Aorta (tissue), 5 donors: ENCODE measurements around the gene NLGN3. TPM values are rescaled to one million over a fixed set of nuclear protein-coding genes. Genes with fewer than 3 reads are reported as not detected.
A peak's percentile ranks its signal among the peaks of the same experiment; 100 is the strongest.

Experiments
- ATAC-seq: fragments of 200-7000 bp; cut with Tn5 transposase; one replicate; pipeline ENCODE4 v1.9.1; 2022; ENCODE audit warnings: moderate library complexity; ENCODE audit not compliant: low FRiP score
- DNase-seq, 2 donors: peaks; one replicate each; pipeline ENCODE4 v3.0.0-alpha.2; 2020
- H3K27ac ChIP-seq, 2 donors: one replicate each; pipeline ENCODE4 v1.5.1; 2013; ENCODE audit warnings: low read length in 2 of 2, mild to moderate bottlenecking in 2 of 2, moderate library complexity in 2 of 2, control low read depth in 1 of 2, inconsistent platforms in 1 of 2, low read depth in 1 of 2
- H3K27me3 ChIP-seq, 2 donors: one replicate each; pipeline ENCODE4 v1.6.1; 2013; ENCODE audit warnings: control low read depth in 1 of 2, low read length in 1 of 2, mild to moderate bottlenecking in 1 of 2, moderate library complexity in 1 of 2; ENCODE audit not compliant: insufficient read depth in 2 of 2, control insufficient read depth in 1 of 2
- H3K36me3 ChIP-seq, 2 donors: one replicate each; pipeline ENCODE4 v1.6.1; 2013; ENCODE audit warnings: control low read depth in 1 of 2, low read length in 1 of 2, mild to moderate bottlenecking in 1 of 2; ENCODE audit not compliant: insufficient read depth in 2 of 2, control insufficient read depth in 1 of 2
- H3K4me1 ChIP-seq, 2 donors: one replicate each; pipeline ENCODE4 v1.6.1; 2013; ENCODE audit warnings: low read length in 2 of 2, control low read depth in 1 of 2, mild to moderate bottlenecking in 1 of 2, moderate library complexity in 1 of 2; ENCODE audit not compliant: insufficient read depth in 2 of 2, control insufficient read depth in 1 of 2
- H3K4me3 ChIP-seq, 2 donors: one replicate each; pipeline ENCODE4 v1.5.1; 2013; ENCODE audit warnings: low read length in 2 of 2, control low read depth in 1 of 2, mild to moderate bottlenecking in 1 of 2
- H3K9me3 ChIP-seq: one replicate; pipeline ENCODE4 v1.6.1; 2013; ENCODE audit warnings: mild to moderate bottlenecking, low read length; ENCODE audit not compliant: control insufficient read depth
- WGBS, 2 donors: extraction: QIAGEN DNeasy Blood & Tissue Kit; methylation state at CpG; one replicate each; pipeline ENCODE4 v1.1.7; 2013; 5-methylcytosine and 5-hydroxymethylcytosine counted together
- intact Hi-C, 2 donors: fragments of 100-400 bp; cut with DNase I; formaldehyde crosslinking; loops; one replicate each; pipeline versions ENCODE4 v1.14.2 to v1.15.0; 2022
- polyA plus RNA-seq, 2 donors: library from polyadenylated mRNA; stranded (reverse); fragments of 200-250 nt; gene quantifications; one replicate each; pipeline ENCODE4 v1.2.3, GENCODE V29; 2013
- total RNA-seq, 2 donors: library from RNA; stranded (reverse); fragmentation: NEBNext Ultra II Directional; extraction: Animal tissue kit (Norgen Biotek cat#: 25700); gene quantifications; one replicate each; pipeline ENCODE4 v1.2.1, GENCODE V29; 2021
- donor health status: healthy with polysubstance abuse.
- donor health status: Bipolar disorder and iron deficiency.
- donor health status: DM: no; HTN: no; CAD: no.
- donor health status: DM: no; HTN: no; CAD: no.
- donor health status: DM: yes; HTN: yes; CAD: no.

The NLGN3 gene
- total and polyA plus RNA-seq, 4 donors = 0.63 to 4.5 (median 1.3) TPM

- DNase-seq (no peak), ATAC-seq (no peak)
- H3K36me3 ChIP-seq = no peaks in the 10 kb centered on the region
- H3K4me3 ChIP-seq = no peak overlapping the region
- WGBS, 2 donors = 84 to 92% methylated on average over 5 of the region's 5 CpGs
- no peaks in the 10 kb centered on the region for H3K4me1 ChIP-seq
- H3K9me3 ChIP-seq = no peaks in the 10 kb centered on the region
- no peaks in the 10 kb centered on the region for H3K27me3 ChIP-seq
- intact Hi-C loops = no loop called here
- H3K27ac ChIP-seq = no peak overlapping the region
These were observed 14.7 kb downstream of the NLGN3 start for GRCh38 chrX:71159335-71159734.

DNA sequence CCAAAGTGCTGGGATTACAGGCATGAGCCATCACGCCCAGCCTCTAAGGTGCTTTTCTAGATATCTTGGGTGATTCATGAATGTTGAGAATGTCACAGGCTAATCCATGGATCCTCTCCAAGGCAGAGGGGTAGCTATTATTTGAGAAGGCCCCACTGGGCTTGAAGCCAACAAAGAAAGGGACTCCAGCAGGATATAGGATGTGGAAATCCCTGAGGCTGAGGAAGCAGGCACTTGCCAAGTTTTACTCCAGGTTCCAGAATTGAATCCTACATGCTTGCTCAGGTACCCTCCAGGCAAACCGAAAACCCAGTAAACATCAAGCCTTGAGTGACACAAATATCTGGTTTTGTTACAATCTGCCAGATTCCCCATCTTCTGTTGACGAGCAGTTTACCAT, 15.8 kb downstream of the NLGN3 start:
- H3K36me3 ChIP-seq = no peaks in the 10 kb centered on the region
- DNase-seq (peak in 1 of 2 donors; percentile 20), ATAC-seq (no peak)
- intact Hi-C loops = loop anchor here in 1 of 2 donors (5.0 kb wide), 1 partner anchor 388 kb away; no protein-coding TSS in a partner anchor
- no peaks in the 10 kb centered on the region for H3K9me3 ChIP-seq
- H3K27me3 ChIP-seq = no peaks in the 10 kb centered on the region
- H3K4me1 ChIP-seq = no peaks in the 10 kb centered on the region
- no peak overlapping the region for H3K27ac ChIP-seq
- 89 to 94% methylated on average over 3 of the region's 3 CpGs for WGBS, 2 donors
- no peak overlapping the region for H3K4me3 ChIP-seq

GRCh38 chrX:71162981-71163380, 18.3 kb downstream of the NLGN3 start:
- no peaks in the 10 kb centered on the region for H3K9me3 ChIP-seq
- ATAC-seq (no peak), DNase-seq (peak in 1 of 2 donors; percentile 8)
- H3K4me1 ChIP-seq = no peaks in the 10 kb centered on the region
- H3K4me3 ChIP-seq = no peak overlapping the region
- no peak overlapping the region for H3K27ac ChIP-seq
- H3K27me3 ChIP-seq = no peaks in the 10 kb centered on the region
- no peaks in the 10 kb centered on the region for H3K36me3 ChIP-seq
- intact Hi-C loops = loop anchor here in 1 of 2 donors (5.0 kb wide), 1 partner anchor 391 kb away; no protein-coding TSS in a partner anchor
- 86 to 97% methylated on average over 4 of the region's 4 CpGs for WGBS, 2 donors

- intact Hi-C loops = loop anchor here in 1 of 2 donors (5.0 kb wide), 1 partner anchor 392 kb away; no protein-coding TSS in a partner anchor
- DNase-seq (peak in 1 of 2 donors; percentile 33), ATAC-seq (peak; percentile 33)
- Histone ChIP-seq H3K4me3 (no peak overlapping the region), H3K9me3 (no peaks in the 10 kb centered on the region), H3K27me3 (no peaks in the 10 kb centered on the region), H3K36me3 (no peaks in the 10 kb centered on the region), H3K4me1 (no peaks in the 10 kb centered on the region), H3K27ac (no peak overlapping the region)
- 87 to 93% methylated on average over 12 of the region's 12 CpGs for WGBS, 2 donors
These were observed 19.4 kb downstream of the NLGN3 start for GRCh38 chrX:71164071-71164470.

DNA sequence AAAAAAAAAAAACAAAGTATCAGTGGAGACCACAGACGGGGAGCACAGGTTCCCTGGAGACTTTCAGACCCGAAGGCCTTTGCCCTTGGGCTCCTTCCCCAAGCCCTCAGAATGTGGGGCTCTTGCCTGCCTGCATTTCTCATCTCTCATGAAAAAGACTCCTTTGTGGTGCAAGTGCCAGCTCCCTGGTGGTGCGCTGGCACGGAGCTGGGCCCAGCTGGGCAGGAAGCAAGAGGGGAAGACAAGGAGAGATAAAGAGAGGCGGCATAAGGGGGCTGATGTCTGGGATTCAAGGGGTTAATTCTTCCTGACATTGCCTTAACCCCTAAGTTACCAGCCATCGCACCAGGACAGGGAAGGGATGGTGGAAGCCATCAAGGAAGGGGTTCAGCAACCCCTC, 21.8 kb downstream of the NLGN3 start:
- Histone ChIP-seq H3K27me3 (no peaks in the 10 kb centered on the region), H3K4me1 (no peaks in the 10 kb centered on the region), H3K27ac (no peak overlapping the region), H3K9me3 (no peaks in the 10 kb centered on the region), H3K36me3 (no peaks in the 10 kb centered on the region), H3K4me3 (no peak overlapping the region)
- intact Hi-C loops = no loop called here
- ATAC-seq = no peak
- DNase-seq = no peak
- 68 to 87% methylated on average over 6 of the region's 6 CpGs for WGBS, 2 donors

DNA sequence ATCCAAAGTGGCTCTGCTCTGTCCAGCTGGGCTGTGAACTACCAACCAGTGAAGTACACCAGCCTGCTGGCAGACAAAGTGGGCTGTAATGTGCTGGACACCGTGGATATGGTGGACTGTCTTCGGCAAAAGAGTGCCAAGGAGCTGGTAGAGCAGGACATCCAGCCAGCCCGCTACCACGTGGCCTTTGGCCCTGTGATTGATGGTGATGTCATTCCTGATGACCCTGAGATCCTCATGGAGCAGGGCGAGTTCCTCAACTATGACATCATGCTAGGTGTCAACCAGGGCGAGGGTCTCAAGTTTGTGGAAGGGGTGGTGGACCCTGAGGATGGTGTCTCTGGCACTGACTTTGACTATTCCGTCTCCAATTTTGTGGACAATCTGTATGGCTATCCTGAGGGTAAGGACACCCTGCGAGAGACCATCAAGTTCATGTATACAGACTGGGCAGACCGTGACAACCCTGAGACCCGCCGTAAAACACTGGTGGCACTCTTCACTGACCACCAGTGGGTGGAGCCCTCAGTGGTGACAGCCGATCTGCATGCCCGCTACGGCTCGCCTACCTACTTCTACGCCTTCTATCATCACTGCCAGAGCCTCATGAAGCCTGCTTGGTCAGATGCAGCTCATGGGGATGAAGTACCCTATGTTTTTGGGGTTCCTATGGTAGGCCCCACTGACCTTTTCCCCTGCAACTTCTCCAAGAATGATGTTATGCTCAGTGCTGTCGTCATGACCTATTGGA, 22.6 kb downstream of the NLGN3 start:
- H3K27ac ChIP-seq = no peak overlapping the region
- DNase-seq (no peak), ATAC-seq (no peak)
- WGBS, 2 donors = 83 to 91% methylated on average over 17 of the region's 17 CpGs
- H3K27me3 ChIP-seq = no peaks in the 10 kb centered on the region
- intact Hi-C loops = no loop called here
- H3K4me1 ChIP-seq = no peaks in the 10 kb centered on the region
- H3K36me3 ChIP-seq = no peaks in the 10 kb centered on the region
- no peaks in the 10 kb centered on the region for H3K9me3 ChIP-seq
- no peak overlapping the region for H3K4me3 ChIP-seq

DNA sequence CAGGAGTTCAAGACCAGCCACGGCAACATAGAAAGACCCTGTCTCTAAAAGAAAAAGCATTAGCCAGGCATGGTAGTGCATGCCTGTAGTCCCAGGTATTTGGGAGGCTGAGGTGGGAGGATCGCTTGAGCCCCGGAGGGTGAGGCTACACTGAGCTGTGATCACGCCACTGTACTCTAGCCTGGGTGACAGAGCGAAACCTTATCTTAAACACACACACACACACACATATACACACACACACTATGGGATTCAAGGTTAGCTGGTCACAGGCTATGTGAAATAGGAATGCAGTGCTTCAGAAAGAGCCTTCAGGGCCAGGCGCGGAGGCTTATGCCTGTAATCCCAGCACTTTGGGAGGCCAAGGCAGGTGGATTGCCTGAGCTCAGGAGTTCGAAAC, 23.5 kb downstream of the NLGN3 start:
- H3K9me3 ChIP-seq = no peaks in the 10 kb centered on the region
- H3K4me1 ChIP-seq = no peaks in the 10 kb centered on the region
- H3K27me3 ChIP-seq = no peaks in the 10 kb centered on the region
- 91 to 97% methylated on average over 8 of the region's 8 CpGs for WGBS, 2 donors
- no peak for ATAC-seq
- H3K36me3 ChIP-seq = no peaks in the 10 kb centered on the region
- no peak overlapping the region for H3K4me3 ChIP-seq
- H3K27ac ChIP-seq = no peak overlapping the region
- intact Hi-C loops = no loop called here
- DNase-seq = no peak

GRCh38 chrX:71169586-71169985, 24.9 kb downstream of the NLGN3 start:
- Histone ChIP-seq H3K4me1 (no peaks in the 10 kb centered on the region), H3K27me3 (no peaks in the 10 kb centered on the region), H3K36me3 (no peaks in the 10 kb centered on the region), H3K9me3 (no peaks in the 10 kb centered on the region), H3K27ac (no peak overlapping the region), H3K4me3 (no peak overlapping the region)
- DNase-seq (no peak), ATAC-seq (no peak)
- WGBS, 2 donors = 87 to 89% methylated on average over 22 of the region's 22 CpGs
- intact Hi-C loops = no loop called here

DNA sequence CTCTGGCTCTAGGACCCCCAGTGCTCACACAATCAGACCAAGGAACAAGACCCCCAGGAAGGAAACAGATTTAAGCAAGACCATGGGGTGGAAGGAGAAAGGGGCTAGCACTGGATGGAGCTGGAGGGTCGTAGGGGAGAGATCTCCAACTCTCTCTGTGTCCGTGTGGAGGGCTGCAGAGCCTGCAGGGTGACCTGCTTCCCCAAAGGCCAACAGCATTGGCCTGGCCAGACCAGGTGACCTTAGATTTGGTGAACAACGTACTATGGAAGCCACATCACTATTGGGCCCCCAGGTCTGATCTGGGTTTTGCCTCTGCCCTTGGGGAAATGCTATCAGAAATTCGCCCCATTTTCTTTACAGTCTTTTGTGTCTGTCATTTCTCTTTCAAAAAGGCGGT, 26.0 kb downstream of the NLGN3 start:
- WGBS, 2 donors = 71 to 80% methylated on average over 5 of the region's 5 CpGs
- intact Hi-C loops = loop anchor here in 1 of 2 donors (10.0 kb wide), 1 partner anchor 406 kb away; no protein-coding TSS in a partner anchor

More for the DNA sequence above, 26.0 kb downstream of the NLGN3 start:
- DNase-seq (no peak), ATAC-seq (no peak)
- H3K9me3 ChIP-seq = no peaks in the 10 kb centered on the region
- no peaks in the 10 kb centered on the region for H3K36me3 ChIP-seq
- no peak overlapping the region for H3K4me3 ChIP-seq
- H3K27ac ChIP-seq = no peak overlapping the region
- no peaks in the 10 kb centered on the region for H3K27me3 ChIP-seq
- H3K4me1 ChIP-seq = no peaks in the 10 kb centered on the region
